Measurements from ENCODE around the gene BBIP1.
"Not testable (repeated sequence)": the region's sequence is repeated elsewhere in the genome, so short reads cannot be mapped to it uniquely, and the experiment has no call there.

The BBIP1 gene

GRCh38 chr10:110881905-110882304, 37.1 kb downstream of the BBIP1 start:
- no peak for FAIRE-seq

- no peak for FAIRE-seq
Measured at GRCh38 chr10:110881247-110881646, 37.7 kb downstream of the BBIP1 start.

GRCh38 chr10:110880012-110880411, 39.0 kb downstream of the BBIP1 start:
- no peak for FAIRE-seq

GRCh38 chr10:110876788-110877187, 42.2 kb downstream of the BBIP1 start:
- FAIRE-seq: peak; percentile 32

- no peak for FAIRE-seq
Measured at GRCh38 chr10:110876000-110876399, 43.0 kb downstream of the BBIP1 start.

GRCh38 chr10:110873951-110874350, 45.0 kb downstream of the BBIP1 start:
- FAIRE-seq: no peak

- peak; percentile 19 for FAIRE-seq
Measured at GRCh38 chr10:110872984-110873923, 45.7 kb downstream of the BBIP1 start.

- no peak for FAIRE-seq
Measured at GRCh38 chr10:110872145-110872983, 46.6 kb downstream of the BBIP1 start.

- peak; percentile 94 for FAIRE-seq
Measured at GRCh38 chr10:110871298-110872084, 47.5 kb downstream of the BBIP1 start, which contains the start of gene PDCD4. TSS of gene PDCD4 (plus strand) at chr10:110871928. CDS start at chr10:110876028, 4,100 bp downstream.

GRCh38 chr10:110870823-110871297, 48.1 kb downstream of the BBIP1 start:
- FAIRE-seq: no peak

GRCh38 chr10:110868981-110869380, 50.0 kb downstream of the BBIP1 start:
- no peak for FAIRE-seq

- FAIRE-seq: no peak
Measured at GRCh38 chr10:110867807-110868465, 51.0 kb downstream of the BBIP1 start.

GRCh38 chr10:110867011-110867806, 51.8 kb downstream of the BBIP1 start:
- FAIRE-seq: not testable (repeated sequence)

GRCh38 chr10:110865809-110866482, 53.0 kb downstream of the BBIP1 start:
- FAIRE-seq: no peak

GRCh38 chr10:110865186-110865808, 53.7 kb downstream of the BBIP1 start:
- no peak for FAIRE-seq

- FAIRE-seq: no peak
Measured at GRCh38 chr10:110864662-110865140, 54.3 kb downstream of the BBIP1 start.

- FAIRE-seq: no peak
Measured at GRCh38 chr10:110863956-110864355, 55.0 kb downstream of the BBIP1 start.

GRCh38 chr10:110863361-110863760, 55.6 kb downstream of the BBIP1 start:
- no peak for FAIRE-seq

- FAIRE-seq: no peak
Measured at GRCh38 chr10:110862961-110863360, 56.0 kb downstream of the BBIP1 start.
